GM12892 (cell line): Measurements from ENCODE around the gene EPHA4.

Experiments
- POLR2A ChIP-seq: IDR thresholded peaks from 2 replicates; pipeline ENCODE4 v1.6.1; 2011; ENCODE audit warnings: low read depth, low read length, control low read depth
- POLR2AphosphoS5 ChIP-seq: IDR thresholded peaks from 2 replicates; pipeline ENCODE4 v1.6.1; 2011; ENCODE audit warnings: low read depth, low read length, control low read depth
- TAF1 ChIP-seq: IDR thresholded peaks from 2 replicates; pipeline ENCODE4 v1.6.1; 2011; ENCODE audit warnings: low read depth, mild to moderate bottlenecking, control low read depth, low read length, borderline replicate concordance

- TF ChIP-seq POLR2A (no peak), POLR2AphosphoS5 (no peak), TAF1 (no peak)
These were observed 113.5 kb downstream of the EPHA4 start for GRCh38 chr2:221458578-221458977.
